GM04504 (cell line): ENCODE data around the gene TWNK.
"Not testable (repeated sequence)": the region's sequence is repeated elsewhere in the genome, so short reads cannot be mapped to it uniquely, and the experiment has no call there.

Source experiments
- DNase-seq: peaks from one replicate; pipeline ENCODE4 v3.0.0-alpha.2; 2012; ENCODE audit warnings: low read depth

Gene TWNK

GRCh38 chr10:101030496-101031127 is 43.3 kb downstream of the TWNK start:
- no peak for DNase-seq

DNA sequence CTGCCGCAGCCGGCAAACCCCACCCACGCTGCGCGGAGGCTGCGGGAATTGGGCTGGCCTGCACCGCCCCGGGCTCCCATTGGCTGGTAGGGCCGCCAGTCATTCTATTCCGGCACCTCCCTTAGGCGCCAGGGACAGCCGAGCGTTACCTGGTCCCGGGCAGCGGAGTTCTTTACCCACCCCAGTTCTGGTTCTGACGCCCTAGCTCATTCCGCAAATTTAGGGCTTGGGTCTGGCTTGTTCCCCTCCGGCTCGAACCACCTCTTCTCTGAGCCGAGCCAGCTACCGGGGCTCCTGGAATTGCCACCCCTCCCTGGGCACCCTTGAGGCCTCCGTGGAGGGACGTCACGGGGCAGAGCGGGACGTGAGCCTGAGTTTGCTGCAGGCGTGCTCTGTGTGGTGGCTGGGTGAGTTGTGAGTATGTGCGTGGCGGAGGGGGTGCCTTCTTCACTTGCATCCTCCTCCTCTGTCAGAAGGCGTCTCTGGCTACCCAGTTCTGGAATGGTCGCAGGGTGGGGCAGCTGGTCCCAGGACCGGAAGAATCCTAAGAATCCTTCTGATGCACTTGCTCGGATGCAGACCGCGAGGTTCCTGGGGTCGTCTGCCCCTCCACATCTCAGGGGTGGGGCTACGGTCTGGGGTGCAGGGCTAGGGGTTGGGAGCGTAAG is 43.9 kb downstream of the TWNK start, which contains the start of the genes PDZD7 and SFXN3:
Gene PDZD7 (minus strand): TSS at position 2 of the 668 bp plus-strand sequence. CDS start 910 bp downstream, outside the sequence.
Gene SFXN3 (plus strand): TSS at position 107 of the 668 bp plus-strand sequence. CDS start 3,461 bp downstream, outside the sequence.
- DNase-seq = peak; percentile 77

GRCh38 chr10:101031796-101032636 is 44.7 kb downstream of the TWNK start:
- DNase-seq = no peak

- peak; percentile 83 for DNase-seq
Measured at GRCh38 chr10:101032637-101033224, 45.4 kb downstream of the TWNK start.

- DNase-seq = no peak
Measured at GRCh38 chr10:101033276-101033675, 45.9 kb downstream of the TWNK start.

- DNase-seq = not testable (repeated sequence)
Measured at GRCh38 chr10:101034404-101034803, 47.1 kb downstream of the TWNK start.

DNA sequence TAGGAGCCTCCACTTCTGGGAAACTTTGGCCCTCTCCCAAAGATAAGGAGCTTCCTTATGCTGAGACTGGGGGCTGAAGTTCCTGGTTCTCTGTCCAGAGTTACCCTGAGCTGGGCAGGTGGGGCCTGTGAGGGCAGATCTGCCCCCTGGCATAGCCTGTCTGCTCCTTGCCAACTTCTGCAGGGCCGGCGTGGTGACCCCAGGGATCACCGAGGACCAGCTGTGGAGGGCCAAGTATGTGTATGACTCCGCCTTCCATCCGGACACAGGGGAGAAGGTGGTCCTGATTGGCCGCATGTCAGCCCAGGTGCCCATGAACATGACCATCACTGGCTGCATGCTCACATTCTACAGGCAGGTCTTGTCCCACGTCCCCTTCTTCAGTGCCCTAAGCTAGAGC is 48.0 kb downstream of the TWNK start:
- no peak for DNase-seq

DNA sequence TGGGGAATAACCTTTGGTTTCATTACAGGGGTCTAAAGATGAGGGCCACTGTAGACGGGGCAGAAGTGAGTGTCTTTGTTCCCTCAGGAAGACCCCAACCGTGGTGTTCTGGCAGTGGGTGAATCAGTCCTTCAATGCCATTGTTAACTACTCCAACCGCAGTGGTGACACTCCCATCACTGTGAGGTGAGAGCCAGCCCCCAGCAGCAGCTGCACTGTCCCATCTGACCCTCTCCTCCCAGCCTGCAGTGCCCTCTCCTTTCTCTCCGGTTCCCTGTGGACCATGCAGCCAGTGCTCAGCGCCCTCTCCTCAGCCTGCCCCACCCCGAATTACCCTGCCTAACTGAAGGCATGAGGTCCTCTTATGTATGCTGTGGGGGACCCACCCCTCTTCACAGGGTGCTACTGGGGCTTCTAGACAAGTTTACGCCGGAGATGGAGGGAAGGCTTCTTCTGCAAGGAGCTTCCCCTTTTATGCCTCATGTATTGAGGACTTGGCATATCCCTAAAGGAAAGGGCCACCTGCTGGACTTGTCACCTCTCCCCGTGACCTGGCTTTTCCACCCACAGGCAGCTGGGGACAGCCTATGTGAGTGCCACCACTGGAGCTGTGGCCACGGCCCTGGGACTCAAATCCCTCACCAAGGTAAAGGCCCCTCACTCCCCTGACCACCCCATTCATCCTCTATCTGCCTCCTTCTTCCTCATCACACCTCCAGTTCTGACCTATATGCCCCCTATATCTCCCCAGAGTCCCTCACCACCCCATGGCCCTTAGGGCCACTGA is 48.8 kb downstream of the TWNK start:
- DNase-seq = no peak

- DNase-seq = no peak
Measured at GRCh38 chr10:101036726-101037125, 49.4 kb downstream of the TWNK start.

GRCh38 chr10:101038484-101038883 is 51.1 kb downstream of the TWNK start:
- no peak for DNase-seq

GRCh38 chr10:101040061-101040460 is 52.7 kb downstream of the TWNK start:
- no peak for DNase-seq

- DNase-seq = no peak
Measured at GRCh38 chr10:101040851-101041250, 53.5 kb downstream of the TWNK start.

DNA sequence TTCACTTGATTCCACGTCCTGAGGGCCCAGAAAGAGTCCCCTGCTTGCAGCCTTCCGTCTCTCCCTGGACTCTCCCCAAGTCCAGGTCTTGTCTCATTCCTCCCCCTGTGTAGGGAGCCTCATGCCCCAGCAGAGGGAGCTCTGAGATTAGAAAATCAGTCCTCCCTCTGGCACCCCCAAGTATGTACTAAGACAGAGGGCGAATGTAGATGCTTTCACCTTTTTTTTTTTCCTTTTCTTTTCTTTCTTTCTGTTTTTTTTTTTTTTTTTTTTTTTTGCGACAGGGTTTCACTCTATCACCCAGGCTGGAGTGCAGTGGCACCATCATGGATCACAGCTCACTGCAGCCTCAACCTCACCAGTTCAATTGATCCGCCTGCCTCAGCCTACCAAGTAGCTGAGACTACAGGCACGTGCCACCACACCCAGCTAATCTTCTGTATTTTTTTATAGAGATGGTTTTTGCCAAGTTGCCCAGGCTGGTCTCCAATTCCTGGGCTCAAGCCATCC is 54.0 kb downstream of the TWNK start:
- peak; percentile 76 for DNase-seq

DNA sequence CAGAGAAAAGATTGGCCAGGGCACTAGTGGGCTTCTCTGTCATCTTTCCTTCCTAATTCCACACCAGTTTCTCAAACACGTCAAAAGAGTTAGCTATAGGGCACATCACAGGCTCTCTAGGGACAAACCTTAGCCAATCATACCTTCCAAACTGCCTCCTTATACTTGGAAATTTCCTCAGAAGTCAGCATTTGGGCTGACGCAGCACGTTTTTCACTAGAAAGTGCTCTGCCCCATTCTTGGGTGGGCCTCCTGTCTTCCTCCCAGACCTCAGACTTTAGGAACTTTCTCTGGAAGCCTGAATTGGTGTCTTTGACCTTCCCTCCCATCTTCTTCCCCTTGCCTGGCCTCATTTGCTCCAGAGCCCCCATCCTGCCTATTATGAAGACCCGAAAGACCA is 54.8 kb downstream of the TWNK start:
- no peak for DNase-seq

GRCh38 chr10:101042667-101043362 is 55.5 kb downstream of the TWNK start:
- peak; percentile 92 for DNase-seq

GRCh38 chr10:101043363-101043707 is 56.0 kb downstream of the TWNK start:
- DNase-seq = no peak
